ENCODE data around the gene FHAD1.

FHAD1 gene

DNA sequence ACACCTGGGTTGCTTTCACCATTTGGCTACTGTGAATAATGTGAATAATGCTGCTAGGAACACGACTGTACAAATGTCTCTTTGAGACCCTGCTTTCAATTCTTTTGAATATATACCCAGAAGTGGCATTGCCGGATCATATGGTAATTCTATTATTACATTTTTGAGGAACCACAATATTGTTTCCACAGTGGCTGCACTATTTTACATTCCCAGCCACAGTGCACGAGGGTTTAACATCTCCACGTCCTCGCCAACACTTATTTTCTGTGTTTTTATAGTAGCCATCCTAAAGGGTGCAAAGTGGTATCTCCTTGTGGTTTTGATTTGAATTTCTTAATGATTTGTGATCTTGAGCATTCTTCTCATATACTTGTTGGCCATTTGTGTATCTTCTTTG lies 15.7 kb downstream of the FHAD1 start:
- TF ChIP-seq TAF1 (IDR thresholded peaks at IDR 0.05; ENCODE audit: borderline replicate concordance, insufficient read depth, low read length) (no peak), SIN3A (IDR thresholded peaks at IDR 0.05; ENCODE audit: borderline replicate concordance, insufficient read depth, low read length) (no peak)

DNA sequence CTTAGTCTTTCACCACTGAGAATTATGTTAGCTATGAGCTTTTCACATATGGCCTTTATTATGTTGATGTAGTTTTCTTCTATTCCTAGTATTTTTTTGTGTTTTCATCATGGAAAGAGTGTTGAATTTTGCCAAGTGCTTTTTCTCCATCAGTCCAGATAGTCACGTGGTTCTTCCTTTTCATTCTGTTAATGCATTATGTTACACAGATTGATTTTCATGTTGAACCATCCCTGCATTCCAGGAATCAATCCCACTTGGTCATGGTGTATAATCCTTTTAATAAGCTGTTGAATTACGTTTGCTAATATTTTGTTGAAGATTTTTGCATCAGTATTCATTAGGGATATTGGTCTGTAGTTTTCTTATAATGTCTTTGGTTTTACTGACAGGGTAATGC lies 17.7 kb downstream of the FHAD1 start:
- TF ChIP-seq FOXP2 (optimal IDR thresholded peaks at IDR 0.05; ENCODE audit: borderline replicate concordance, extremely low read depth, extremely low read length, insufficient read depth), result no peak
- TF ChIP-seq, protein P1, sequence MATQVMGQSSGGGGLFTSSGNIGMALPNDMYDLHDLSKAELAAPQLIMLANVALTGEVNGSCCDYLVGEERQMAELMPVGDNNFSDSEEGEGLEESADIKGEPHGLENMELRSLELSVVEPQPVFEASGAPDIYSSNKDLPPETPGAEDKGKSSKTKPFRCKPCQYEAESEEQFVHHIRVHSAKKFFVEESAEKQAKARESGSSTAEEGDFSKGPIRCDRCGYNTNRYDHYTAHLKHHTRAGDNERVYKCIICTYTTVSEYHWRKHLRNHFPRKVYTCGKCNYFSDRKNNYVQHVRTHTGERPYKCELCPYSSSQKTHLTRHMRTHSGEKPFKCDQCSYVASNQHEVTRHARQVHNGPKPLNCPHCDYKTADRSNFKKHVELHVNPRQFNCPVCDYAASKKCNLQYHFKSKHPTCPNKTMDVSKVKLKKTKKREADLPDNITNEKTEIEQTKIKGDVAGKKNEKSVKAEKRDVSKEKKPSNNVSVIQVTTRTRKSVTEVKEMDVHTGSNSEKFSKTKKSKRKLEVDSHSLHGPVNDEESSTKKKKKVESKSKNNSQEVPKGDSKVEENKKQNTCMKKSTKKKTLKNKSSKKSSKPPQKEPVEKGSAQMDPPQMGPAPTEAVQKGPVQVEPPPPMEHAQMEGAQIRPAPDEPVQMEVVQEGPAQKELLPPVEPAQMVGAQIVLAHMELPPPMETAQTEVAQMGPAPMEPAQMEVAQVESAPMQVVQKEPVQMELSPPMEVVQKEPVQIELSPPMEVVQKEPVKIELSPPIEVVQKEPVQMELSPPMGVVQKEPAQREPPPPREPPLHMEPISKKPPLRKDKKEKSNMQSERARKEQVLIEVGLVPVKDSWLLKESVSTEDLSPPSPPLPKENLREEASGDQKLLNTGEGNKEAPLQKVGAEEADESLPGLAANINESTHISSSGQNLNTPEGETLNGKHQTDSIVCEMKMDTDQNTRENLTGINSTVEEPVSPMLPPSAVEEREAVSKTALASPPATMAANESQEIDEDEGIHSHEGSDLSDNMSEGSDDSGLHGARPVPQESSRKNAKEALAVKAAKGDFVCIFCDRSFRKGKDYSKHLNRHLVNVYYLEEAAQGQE (IDR thresholded peaks at IDR 0.05; ENCODE audit: insufficient read depth in 1 of 2, low read depth in 2 of 2, low read length in 2 of 2), result no peak
- no peak for TF ChIP-seq POLR2AphosphoS5 (IDR thresholded peaks at IDR 0.05; ENCODE audit: low read depth, low read length)
- TF ChIP-seq TAF1 (IDR thresholded peaks at IDR 0.05; ENCODE audit: borderline replicate concordance, insufficient read depth, low read length), result no peak
- TF ChIP-seq SIN3A (IDR thresholded peaks at IDR 0.05; ENCODE audit: borderline replicate concordance, insufficient read depth, low read length), result no peak

DNA sequence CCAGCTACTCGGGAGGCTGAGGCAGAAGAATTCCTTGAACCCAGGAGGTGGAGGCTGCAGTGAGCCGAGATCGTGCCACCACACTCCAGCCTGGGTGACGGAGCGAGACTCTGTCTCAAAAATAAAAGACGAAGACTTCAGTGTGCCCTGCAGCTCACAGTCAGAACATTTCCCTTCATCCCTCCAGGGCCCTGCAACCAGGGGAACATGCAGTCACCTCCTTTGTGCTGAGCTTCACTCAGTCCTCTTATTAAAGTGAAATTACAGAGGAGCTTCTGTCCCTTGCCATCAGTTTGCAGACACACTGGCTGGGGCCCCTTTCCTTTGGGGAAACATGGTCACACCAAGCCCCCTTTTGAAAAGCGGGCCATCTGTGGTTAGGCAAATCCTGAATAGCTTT lies 24.2 kb downstream of the FHAD1 start:
- TF ChIP-seq TAF1 (IDR thresholded peaks at IDR 0.05; ENCODE audit: borderline replicate concordance, insufficient read depth, low read length) (no peak), POLR2AphosphoS5 (IDR thresholded peaks at IDR 0.05; ENCODE audit: low read depth, low read length) (no peak), SIN3A (IDR thresholded peaks at IDR 0.05; ENCODE audit: borderline replicate concordance, insufficient read depth, low read length) (no peak), FOXP2 (optimal IDR thresholded peaks at IDR 0.05; ENCODE audit: borderline replicate concordance, extremely low read depth, extremely low read length, insufficient read depth) (no peak)
- TF ChIP-seq, protein P1 (IDR thresholded peaks at IDR 0.05; ENCODE audit: insufficient read depth in 1 of 2, low read depth in 2 of 2, low read length in 2 of 2), result no peak

DNA sequence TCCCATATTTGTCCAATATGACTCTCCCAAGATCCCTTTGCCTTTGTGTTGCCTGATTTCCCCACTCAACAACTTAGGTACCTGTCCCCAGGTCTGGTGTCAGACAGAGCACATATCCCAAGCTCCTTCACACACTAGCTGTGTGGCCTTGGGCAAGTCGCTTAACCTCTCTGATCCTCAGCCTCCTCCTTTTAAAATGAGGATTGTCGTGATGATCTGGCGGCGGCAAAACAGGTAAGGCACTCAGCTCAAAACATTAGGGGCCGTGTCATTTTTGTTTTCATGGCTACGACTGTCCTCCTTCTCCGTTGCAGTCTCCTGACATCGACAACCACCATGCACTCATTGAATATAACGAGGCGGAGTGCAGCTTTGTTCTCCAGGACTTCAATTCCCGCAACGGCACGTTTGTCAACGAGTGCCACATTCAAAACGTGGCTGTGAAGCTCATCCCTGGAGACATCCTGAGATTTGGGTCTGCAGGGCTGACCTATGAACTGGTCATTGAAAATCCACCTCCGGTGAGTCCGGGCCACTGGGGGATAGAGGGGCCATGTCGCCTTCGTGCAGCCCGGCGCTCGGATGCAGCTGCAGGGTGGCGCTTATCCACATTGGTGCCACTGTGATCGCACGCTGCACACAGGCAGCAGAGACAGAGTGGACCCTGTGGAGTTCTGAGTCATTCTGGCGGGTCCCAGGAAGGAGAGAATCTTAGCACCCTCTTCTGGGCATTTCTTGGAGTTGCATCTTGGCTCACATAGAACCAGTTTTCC lies 25.2 kb downstream of the FHAD1 start:
- TF ChIP-seq POLR2AphosphoS5 (IDR thresholded peaks at IDR 0.05; ENCODE audit: low read depth, low read length), result no peak
- TF ChIP-seq TAF1 (IDR thresholded peaks at IDR 0.05; ENCODE audit: borderline replicate concordance, insufficient read depth, low read length), result no peak
- TF ChIP-seq FOXP2 (optimal IDR thresholded peaks at IDR 0.05; ENCODE audit: borderline replicate concordance, extremely low read depth, extremely low read length, insufficient read depth), result no peak
- TF ChIP-seq SIN3A (IDR thresholded peaks at IDR 0.05; ENCODE audit: borderline replicate concordance, insufficient read depth, low read length), result no peak

DNA sequence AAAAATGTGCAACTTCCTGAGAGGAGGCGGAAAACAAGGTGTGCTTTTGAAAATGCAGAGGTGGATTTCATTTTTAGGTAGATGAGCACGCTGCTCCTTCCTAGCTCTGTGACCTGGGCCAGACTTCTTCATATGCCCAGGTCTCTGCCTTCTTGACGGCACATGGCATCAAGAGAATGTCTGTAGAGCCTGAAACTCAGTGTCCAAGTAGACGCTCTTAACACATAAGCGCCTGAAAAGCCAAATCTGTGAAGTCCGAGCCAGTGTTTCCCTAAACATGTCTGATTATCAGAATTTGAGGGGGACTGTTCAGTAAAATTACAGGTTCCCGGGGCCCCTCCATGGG lies 25.7 kb downstream of the FHAD1 start:
- no peak for TF ChIP-seq TAF1 (IDR thresholded peaks at IDR 0.05; ENCODE audit: borderline replicate concordance, insufficient read depth, low read length)

DNA sequence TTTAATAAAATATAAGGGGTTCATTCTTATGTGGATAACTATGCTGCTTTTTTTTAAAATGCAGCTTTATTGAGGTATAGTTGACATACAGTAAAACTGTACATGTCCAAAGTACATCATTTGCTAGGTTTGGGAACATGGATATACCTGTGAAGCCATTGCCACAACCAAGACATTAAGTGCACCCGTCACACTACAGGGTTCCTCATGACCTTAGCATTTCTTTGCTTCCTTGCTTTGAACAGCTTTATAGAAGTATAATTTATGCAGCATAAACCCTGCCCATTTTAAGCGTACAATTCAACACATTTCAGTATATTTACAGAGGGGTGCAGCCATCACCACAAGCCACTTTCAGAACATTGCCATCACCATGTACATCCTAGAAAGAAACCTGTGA lies 26.3 kb downstream of the FHAD1 start:
- TF ChIP-seq POLR2AphosphoS5 (IDR thresholded peaks at IDR 0.05; ENCODE audit: low read depth, low read length), result no peak

DNA sequence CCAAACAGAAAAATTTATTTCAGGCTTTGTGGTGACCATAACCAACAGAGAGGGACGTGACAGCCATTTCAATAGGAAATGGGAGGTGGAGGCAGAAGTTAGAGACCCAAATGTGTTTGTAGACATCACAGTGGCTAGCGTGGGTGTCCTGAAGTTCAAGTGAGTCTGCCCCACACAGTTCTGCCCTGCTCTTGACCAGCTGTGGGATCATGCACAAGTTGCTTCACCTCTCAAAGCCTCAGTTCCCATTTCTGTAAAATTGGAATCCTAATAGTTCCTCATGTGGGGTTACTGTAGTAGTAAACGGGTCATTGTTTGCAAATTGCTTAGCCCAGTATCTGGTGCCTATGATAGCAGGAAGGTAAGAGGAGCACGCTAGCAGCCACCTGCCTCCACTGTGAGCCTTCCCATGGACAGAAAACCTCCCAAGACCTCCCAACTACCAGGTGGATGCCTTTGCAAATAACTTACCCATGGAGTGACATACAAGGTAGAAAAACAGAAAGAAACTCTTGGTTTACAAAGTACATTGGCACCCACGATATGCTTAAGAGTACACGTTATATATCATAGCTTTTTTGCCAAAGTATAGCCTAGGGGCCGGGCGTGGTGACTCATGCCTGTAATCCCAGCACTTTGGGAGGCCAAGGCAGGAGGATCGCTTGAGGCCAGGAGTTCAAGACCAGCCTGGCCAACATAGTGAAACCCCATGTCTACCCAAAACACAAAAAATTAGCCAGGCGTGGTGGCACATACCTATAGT lies 29.1 kb downstream of the FHAD1 start:
- no peak for TF ChIP-seq SIN3A (IDR thresholded peaks at IDR 0.05; ENCODE audit: borderline replicate concordance, insufficient read depth, low read length)
- TF ChIP-seq POLR2AphosphoS5 (IDR thresholded peaks at IDR 0.05; ENCODE audit: low read depth, low read length), result no peak
- TF ChIP-seq, protein P1 (IDR thresholded peaks at IDR 0.05; ENCODE audit: insufficient read depth in 1 of 2, low read depth in 2 of 2, low read length in 2 of 2), result no peak
- TF ChIP-seq TAF1 (IDR thresholded peaks at IDR 0.05; ENCODE audit: borderline replicate concordance, insufficient read depth, low read length), result no peak
- no peak for TF ChIP-seq FOXP2 (optimal IDR thresholded peaks at IDR 0.05; ENCODE audit: borderline replicate concordance, extremely low read depth, extremely low read length, insufficient read depth)
